NCI-H524 treated with DMSO at 0.1 percent for 48 hours (cell line): ENCODE measurements around the gene CDH16.
A peak's percentile ranks its signal among the peaks of the same experiment; 100 is the strongest.

ENCODE experiments used
- DNase-seq: peaks from one replicate; lab custom pipeline; 2025; lab: John Stamatoyannopoulos, UW

Gene CDH16

DNA sequence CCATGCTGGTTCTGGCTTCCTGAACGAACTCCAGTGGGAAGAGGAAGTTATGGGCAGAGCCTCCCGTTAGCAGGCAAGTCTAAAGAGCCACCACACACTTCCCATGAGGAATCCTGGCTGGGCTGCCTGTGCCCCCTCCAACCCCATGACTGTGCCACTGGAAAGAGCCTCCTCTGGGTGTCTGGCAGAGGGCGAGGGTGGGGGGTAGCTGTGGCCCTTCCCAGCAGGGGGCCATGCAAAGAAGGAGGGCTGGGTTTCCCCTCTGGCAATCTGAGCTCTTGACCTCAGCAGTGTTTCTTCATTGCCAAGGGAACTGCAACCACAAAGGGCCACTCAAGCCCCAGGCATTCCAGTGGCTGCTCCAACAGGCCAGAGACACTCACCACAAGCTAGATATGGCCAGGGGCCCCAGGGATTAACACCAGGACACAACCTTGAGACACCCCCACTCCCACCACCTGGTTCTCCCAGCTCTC is 8.3 kb upstream of the CDH16 start:
- no peak for DNase-seq

DNA sequence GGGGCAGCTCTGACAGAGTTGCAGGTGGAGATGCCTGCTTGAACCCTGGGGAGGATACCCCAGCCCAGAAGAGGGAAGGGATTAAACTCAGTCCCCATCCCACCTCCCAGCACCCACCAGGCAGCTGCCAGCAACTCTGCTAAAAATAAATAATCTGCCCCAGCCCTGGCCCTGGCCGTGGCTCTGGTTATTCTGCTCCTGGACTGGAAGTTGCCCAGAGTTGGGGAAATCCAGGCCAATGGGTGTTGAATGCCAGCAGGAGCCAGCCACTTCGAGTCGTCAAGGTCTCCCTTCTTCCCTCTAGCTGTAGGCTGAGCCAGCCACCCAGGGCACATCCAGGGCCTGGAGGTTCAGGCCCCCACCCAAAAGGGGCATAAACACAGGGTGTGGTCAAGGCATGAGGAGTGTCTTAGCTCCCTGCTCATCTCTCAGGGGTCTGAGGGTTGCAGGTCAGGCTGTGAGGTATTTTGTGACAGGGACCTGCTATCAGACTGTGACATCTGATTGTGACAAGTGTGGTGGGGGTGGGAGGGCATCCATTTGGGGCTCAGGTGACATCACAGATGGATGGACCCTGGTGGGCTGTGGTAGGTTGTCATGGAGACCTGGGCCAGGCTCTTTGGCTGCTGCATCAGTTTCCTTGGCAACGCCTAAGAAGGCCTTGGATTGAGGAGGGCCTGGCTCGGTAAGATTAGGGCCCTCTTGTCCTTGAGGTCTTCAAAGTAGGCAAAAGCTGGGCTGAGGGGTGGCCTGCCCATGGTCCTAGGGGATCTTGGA is 7.7 kb upstream of the CDH16 start:
- no peak for DNase-seq

DNA sequence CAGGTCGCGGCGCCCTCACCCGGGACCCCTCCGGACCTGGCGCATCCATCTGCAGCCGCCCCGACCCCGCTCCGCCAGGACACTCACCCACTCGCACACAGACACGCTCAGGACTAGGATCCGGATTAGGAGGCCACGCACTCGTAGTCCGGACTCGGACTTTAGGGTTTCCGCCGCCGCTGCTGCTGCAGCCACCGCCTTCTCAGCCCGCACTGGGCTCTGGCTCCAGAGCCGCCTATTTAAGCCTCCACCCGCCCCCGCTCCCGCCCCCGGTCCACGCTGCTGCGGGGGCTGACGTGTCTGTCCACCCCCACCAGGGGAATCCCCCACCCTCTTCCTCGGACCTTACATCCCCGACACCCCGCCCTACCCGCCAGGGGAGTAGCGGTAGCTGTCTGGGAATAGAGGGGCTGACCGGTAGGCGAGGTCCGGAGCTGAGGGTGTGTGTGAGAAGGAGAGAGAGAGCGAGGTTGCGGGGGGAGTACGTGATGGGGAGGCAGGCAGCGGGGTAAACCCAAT is 6.7 kb upstream of the CDH16 start, which contains the start of gene RRAD:
TSS of gene RRAD (minus strand) at position 214 of the 519 bp plus-strand sequence. CDS start 356 bp downstream, outside the sequence.
- DNase-seq, result no peak

DNA sequence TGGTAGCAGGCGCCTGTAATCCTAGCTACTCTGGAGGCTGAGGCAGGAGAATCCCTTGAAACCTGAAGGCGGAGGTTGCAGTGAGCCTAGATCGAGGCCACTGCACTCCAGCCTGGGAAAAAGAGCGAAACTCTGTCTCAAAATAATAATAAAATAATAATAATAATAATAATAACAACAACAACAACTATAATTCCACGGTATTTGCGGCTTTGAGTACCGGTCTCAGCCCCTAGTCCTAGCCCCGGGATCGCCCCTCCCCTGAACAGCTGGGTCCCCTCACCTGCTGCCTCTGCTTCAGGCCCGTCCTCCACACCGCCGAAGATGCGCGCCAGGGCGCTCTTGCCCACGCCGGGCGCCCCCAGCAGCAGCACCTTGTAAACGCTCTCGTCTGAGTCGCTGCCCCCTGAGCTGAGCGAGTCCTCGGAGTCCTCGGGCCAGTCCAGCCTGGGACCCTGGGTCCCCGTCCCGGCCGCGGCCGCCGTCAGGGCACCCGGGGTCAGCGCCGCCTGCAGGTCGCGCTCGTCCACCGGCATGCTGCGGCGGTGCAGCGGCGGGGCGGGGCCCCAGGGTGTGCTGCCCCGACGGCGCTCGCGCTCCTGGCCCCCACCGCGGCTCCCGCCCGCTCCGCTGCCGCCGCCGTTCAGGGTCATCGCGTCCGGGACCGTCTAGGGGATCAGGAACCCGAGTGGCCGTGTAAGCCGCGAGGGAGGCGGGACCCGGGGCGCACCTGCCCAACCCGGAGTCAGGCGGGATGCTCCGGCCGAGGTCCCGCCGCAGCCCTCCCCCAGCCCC is 6.0 kb upstream of the CDH16 start:
- DNase-seq, result no peak

DNA sequence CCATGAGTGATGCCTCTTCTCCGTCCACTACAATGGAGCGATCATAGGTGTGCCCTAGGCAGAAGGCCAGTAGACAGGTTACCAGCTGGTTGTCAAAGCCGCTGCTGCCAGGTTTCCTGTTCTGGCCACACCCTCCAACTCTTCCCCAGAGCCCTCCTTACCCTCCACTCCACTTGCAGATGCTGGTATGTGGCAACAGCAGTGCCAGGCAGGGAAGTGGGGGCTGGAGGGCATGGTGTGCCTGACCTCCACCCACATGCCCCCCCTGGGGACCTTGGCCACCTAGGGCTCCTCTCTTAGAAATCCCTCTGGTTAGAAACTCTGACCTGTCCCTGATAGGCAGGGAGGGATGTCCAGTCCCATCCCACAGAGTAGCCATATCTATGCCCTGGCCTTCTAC is 5.2 kb upstream of the CDH16 start:
- no peak for DNase-seq

DNA sequence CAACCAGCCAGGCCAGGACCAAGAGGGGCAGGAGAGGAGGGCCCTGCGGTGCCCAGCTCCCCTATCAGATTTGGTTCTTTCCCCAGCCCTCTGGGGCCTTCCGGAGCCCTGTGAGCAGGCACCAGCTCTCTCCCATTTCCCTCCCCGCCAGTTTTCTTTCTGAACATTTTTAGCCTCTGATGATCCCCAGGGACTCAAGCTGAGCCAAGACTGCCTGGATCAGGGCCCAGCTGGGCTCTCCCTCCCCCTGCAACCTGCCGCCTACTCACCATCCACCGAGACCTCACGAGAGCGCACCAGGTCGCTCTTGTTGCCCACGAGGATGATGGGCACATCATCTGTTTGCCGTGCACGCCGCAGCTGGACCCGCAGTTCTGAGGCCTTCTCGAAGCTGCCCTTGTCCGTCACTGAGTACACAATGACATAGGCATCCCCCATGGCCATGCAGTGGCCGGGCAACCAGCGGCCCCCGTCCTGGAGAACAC is 4.6 kb upstream of the CDH16 start:
- DNase-seq, result peak; percentile 84

DNA sequence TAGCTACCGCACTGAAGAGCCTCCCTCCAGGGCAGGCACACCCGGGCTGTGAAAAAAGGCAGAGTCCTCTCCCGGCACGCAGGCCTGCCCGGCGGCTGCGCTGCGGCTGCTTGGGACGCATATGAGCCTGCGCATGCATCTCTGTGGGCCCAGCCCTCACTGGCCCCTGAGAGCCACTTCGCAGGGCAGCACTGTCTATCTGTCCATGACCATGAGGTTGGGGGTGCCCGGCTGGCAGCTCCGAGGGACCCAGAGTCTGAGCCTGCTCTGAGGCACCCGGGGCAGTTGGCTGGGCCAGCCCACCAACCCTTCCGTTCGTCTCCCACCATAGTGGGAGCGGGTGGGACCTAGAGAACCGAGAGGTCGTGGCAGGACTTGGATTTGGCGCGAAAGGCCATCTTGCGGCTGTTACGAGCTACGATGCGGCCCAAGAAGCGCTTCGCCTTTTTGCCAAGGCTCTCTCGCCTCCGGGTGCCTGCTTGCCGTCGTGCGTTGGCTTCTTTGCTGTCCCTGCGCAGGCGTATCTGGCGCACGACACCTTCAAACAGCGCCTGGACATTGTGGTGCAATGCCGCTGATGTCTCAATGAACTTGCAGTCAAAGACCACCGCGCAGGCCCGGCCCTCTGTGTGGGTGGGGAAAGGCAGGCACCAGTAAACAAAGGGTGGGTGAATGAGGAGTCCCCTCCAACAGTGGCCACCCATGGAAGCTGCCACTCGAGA is 3.2 kb upstream of the CDH16 start:
- no peak for DNase-seq

DNA sequence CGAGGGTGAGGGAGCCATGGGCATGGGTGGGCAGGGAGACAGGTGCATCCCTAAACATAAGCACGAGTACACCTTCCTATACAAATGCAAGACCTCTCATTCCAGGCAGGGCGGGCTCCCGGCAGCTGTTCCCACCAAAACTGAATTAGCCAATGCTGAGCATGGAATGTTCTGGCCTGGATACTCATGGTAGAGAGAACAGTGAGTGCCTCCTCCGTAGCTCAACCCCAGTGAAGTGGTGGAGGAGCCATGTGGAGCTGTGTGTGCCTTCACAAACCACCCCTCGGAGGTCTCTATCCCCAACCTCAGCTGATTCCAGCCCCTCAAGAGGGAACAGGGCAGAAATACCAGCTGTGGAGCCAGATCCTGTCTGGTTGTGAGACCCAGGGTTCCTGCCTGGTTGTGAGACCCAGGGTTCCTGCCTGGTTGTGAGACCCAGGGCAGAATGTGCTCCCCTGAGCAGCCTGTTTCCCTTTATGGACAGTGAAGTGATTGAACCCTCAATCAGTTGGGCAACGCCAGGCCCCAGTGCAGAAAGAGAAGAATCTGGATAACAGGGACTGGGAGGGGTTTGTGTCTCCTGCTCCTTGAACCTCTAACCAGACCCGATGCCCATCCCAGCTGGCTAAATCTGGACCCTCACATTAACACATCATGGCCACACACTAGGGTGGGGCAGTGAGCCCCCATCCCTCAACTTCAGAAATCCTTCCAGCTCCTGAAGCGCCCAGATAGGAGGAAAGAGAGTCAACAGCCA is 2.4 kb upstream of the CDH16 start:
- DNase-seq, result no peak

DNA sequence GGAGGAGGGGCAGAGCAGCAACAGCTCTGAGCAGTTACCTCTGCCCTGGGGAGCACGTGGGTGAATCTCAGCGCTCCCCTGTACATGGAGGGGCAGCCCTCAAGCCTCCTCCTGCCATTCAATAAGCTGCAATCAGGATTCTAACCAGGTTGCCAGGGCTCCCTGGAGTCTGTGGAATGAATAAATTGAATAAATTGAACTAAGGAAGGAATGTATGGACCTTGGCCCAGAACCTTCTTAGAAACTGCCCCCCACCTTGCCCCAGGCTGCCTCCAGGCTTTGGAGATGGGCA is 1.6 kb upstream of the CDH16 start:
- no peak for DNase-seq

DNA sequence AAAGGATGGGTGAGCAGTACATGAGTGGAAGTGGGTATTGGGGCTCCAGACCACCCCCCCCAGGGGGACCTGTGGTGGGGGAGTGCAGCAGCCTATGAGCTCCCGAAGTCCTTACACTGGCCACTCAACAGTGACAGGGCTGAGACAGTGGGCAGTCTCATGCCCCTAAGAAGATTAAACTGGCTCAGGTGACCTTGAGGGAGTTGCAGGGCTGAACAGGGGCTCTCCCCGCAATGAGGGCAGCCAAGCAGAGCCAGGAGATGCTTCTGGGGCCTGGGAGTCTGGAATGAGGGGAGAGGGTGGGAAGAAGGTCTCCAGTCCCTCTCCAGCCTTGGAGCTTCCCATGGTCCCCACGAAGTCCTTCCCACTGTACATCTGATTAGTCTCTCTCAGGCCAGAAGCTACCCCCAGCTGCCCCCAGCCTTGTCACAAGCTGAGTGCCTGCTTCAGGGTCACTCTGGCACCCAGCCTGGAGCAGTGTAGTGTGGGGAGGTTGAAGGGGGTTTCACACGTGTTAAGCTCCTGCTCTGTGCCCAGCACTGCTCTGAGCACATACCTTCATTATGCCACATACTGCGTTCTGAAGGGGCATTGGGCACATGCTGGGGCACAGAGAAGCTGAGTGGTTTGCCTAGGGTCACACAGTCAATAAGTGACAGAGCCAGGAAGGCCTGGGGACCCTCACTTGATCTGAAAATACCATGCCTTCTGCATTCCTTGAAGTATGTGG is 1.0 kb upstream of the CDH16 start:
- DNase-seq, result no peak

DNA sequence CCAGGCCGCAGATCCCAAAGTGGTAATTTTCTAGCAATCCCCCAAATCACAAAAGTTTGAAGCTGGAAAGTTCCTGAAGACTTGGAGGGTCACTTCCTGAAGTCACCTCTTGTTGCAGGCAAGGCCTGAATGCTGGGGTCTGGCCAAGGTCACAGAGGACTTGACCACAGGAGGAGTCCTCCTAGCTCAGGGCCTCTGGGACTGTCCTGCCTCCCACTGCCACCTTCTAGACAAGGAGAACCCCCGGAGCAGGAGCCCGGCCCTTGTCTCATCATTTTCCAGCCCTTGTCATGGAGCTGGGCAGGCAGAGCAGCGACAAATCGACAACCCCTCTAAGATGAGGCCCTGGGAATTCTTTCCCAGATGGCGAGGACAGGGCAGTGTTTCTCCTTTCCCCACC is 330 bp downstream of the CDH16 start:
- DNase-seq, result no peak

DNA sequence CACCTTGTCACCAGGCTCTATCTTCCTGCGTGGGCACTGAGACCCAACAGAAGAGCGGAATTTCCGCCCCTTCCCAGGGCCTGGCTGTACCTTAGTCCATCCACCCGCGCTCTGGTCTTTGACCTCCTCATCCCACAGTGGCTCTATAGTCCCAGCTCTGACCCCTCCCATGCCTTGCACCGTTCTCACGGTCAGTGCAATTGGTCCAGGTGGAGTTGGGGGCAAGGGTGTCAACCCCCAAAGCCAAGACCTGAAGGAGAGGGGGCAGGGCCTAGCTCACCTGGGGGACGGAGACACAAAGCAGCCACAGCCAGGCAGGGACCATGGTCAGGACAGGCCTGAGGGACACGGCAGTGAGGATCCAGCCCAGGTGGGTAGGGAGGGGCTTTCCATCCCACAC is 944 bp downstream of the CDH16 start:
- no peak for DNase-seq

DNA sequence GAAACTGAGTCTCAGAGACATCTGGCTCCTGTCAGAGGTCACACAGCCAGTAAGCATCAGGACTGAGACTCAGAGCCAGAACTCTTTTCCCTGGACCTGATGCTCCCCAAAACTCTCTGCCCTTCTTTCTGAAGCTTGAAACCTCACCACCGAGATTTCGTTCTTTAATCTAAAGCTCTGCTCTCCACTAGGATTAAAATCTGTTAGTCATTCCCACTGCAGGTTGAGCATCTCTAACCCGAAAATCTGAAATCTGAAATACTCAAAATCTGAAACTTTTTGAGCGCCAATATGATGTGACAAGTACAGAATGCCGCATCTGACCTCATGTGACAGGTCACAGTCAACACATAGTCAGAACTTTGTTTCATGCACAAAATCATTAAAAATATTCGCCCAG is 2.2 kb downstream of the CDH16 start:
- DNase-seq, result no peak

DNA sequence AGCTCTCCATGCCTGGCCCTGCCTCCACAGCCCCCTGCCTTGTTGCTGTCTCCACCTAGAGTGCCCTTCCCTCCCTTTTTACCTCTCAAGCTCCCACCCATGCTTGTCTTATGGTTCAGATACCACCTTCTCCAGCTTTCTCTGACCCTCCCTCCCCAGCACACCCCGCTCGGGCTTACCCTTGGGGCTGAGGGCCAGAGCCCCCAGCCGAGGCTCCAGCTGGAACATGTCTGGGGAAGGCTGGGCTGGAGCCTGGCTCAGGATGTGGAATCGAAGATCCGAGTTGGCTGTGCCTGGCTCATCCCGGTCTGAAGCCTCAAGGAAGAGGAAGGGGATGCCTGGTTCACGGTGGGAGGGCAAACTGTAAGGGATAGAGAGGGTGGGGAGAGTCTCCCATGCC is 3.6 kb downstream of the CDH16 start:
- DNase-seq, result no peak

DNA sequence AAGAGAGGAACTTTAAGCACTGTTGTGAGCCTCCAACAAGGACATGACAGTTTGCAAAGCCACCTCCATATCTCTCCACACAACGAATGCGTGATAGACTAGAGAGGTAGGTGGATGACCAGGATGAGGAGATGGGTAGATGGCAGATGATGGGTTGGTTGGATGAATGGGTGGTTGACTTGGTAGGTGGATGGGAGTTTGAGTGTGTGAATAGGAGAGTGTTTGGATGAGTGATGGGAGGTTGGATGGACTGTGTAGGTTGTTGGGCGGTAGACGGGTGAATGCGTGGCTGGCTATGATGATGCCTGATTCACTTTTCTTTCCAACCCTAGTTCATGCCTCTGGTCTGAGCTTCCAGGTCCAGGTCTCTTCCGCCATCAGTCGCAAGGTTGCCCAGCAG is 4.1 kb downstream of the CDH16 start:
- DNase-seq, result no peak

DNA sequence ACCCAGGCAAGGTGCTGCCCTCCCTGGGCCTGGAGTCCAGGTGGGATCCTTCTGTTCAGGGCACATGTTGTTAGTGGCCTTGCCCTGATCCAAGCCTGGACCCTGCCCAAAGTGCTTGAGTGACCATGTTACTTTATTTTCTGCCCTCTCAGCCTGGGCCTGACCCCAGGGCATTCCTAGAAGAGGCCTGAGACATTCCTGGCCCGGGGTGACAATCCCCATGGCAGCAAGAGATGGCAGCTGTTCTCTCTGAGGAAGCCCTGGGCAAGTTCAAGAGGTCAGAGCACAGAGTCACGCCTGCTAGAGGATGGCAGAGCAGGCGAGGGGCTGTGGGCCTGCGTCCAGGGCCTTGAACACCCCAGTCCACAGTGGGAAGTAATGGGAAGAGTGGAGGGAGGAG is 5.0 kb downstream of the CDH16 start:
- no peak for DNase-seq

DNA sequence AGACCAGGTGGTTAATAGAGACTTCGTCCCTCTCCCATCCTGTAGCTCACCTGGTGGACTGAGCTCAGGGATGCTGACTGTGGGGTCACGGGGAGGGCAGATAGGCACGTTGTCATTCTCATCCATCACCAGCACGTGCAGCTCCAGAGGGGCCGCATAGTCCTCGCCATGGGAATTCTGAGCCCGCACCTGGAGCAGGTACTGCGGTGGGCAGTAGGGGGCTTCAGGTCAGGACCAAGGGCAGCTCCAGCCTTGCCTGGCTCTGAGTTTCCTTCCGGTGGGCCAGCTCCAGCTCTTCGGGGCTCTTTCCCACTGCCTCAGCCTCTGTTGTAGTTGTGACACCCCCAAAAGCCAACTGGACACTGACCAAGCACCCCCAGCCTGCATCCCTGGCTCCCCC is 5.6 kb downstream of the CDH16 start:
- no peak for DNase-seq

DNA sequence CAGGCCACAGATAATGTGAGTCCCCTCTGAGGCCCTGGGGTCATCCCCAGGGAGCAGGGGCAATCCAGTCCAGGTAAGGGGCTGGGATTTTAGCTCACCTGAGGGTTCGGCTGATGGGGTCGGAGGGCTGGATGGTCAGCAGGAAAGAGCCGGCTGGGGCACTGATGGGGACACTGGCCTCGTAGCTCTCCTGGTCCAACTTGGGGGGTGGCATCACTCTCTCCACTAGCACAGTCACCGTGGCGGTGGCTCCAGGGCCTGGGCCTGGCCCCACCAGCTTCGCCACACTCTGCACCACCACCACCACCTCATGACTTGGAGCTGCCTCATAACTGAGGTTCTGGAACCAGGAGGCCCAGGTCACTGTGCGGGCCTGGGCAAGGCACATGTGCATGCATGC is 6.9 kb downstream of the CDH16 start:
- no peak for DNase-seq

DNA sequence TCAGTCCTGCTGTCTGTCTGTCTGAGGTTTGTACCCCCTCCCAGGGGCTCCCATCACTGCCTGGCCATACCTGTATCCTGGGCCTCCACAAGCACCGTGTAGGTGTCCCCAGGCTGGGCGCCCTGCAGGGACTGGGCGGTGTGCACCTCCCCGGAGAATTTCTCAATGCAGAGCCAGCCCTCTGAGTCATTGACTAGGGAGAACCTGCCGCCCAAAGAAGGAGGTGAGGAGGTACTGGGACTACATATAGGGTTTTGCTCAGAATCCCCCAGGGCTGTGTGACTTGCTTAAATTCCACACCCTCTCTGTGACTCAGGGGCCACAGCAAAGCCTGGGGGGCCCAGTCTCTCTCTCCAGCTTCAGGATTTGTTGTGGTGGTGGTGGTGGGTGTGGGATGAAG is 7.6 kb downstream of the CDH16 start:
- DNase-seq, result no peak

DNA sequence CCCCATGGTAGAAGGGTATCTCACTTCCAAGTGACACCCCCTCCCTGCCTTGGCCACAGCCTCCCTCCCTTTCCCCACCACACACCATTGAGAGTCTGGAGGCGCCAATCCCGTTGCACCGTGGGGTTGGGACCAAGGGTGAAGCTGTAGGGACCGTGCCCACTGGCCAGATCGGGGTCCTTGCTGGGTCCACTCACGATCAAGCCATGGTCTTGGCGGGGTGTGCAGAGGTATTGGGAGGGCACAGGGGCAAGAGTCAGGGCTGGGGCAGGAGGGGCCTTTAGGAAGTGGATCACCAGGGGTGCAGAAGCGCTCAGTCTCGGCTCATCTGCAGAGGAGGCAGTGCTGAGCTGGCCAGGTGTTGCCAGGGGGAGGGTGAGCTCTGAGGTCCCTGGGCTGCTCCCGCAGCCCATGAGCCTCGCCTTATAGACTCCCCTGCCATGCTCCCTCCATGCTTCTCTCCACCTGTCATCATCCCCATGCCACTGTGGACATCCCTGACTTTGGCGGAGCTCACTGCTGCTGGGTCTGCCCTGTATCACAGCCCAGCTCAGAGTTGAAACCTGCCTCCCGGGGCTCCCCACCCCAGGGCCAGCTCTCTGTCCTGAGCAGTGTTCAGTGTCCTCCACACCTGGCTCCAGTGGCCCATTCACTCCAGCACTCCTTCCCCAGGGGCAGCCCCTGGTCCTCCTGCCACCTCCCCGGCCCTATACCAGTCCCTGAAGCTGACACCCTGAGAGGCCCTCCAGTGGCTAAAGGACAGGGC is 8.3 kb downstream of the CDH16 start:
- DNase-seq, result no peak
